ENCODE results near the gene PIEZO1. TPM values are rescaled to one million over a fixed set of nuclear protein-coding genes. Genes with fewer than 3 reads are reported as not detected.
A peak's percentile ranks its signal among the peaks of the same experiment; 100 is the strongest.

PIEZO1 gene
- total RNA-seq, 2 donors from 2014 or later: 55.7 to 128 TPM

GRCh38 chr16:88730632-88731607 is 54.1 kb downstream of the PIEZO1 start:
- ATAC-seq: no peak
- Mint-ChIP-seq H3K27ac (peak overlapping the region in 1 of 2 donors; percentile 57), H3K9me3 (no peaks in the 10 kb centered on the region), H3K36me3 (peaks cover 0 to 4% of the 10 kb centered on the region in 2 donors)
- no peak for DNase-seq (ENCODE audit: low spot score in 2 of 2)

DNA sequence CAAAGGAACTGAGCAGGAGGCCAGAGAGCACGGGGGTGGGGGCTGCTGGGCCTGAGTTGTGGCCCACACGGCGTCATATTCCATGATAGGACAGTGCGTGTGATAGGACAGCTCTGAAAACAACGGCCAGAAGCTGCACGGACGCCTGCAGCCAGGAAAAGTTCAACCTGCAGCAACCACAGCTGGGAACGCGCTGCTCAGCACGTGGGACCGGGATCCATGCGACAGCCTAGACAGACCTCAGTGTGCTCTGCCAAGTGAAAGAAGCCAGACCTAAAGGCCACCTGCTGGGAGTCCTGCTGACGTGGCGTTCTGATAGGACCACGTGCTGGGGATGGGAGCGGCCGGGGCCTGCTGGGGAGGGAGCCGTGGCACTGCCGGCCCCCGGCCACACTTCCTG is 57.1 kb downstream of the PIEZO1 start:
- no peak for DNase-seq (ENCODE audit: low spot score in 2 of 2)
- H3K9me3 Mint-ChIP-seq: no peaks in the 10 kb centered on the region
- peak overlapping the region in 1 of 2 donors; percentile 22 for H3K27ac Mint-ChIP-seq
- ATAC-seq: no peak
- peaks cover 0 to 4% of the 10 kb centered on the region in 2 donors for H3K36me3 Mint-ChIP-seq

GRCh38 chr16:88726981-88727380 is 58.0 kb downstream of the PIEZO1 start:
- no peak for ATAC-seq
- no peak overlapping the region for H3K27ac Mint-ChIP-seq
- DNase-seq (ENCODE audit: low spot score in 2 of 2): no peak
- H3K36me3 Mint-ChIP-seq: peaks cover 0 to 4% of the 10 kb centered on the region in 2 donors
- no peaks in the 10 kb centered on the region for H3K9me3 Mint-ChIP-seq

DNA sequence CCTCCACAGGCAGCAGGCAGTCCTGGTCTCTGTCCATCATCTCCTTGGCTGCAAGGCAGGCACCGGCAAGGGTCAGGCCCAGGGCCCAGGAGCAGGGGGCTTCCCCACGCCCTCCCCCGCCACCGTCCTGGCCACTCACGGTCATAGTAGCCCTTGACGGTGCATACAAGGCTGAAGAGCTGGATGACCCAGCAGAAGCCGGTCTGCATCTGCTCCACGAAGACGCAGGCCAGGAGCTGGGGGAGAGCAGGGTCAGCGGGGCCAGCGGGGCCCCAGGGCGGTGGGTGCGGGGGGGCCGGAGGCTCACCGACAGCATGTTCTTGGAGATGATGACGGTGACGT is 58.6 kb downstream of the PIEZO1 start:
- DNase-seq (ENCODE audit: low spot score in 2 of 2) (no peak), ATAC-seq (no peak)
- Mint-ChIP-seq H3K9me3 (no peaks in the 10 kb centered on the region), H3K36me3 (peaks cover 0 to 4% of the 10 kb centered on the region in 2 donors), H3K27ac (no peak overlapping the region)

- H3K27ac Mint-ChIP-seq: no peak overlapping the region
- DNase-seq (ENCODE audit: low spot score in 2 of 2) (no peak), ATAC-seq (peak in 1 of 2 donors; percentile 8)
- H3K36me3 Mint-ChIP-seq: no peaks in the 10 kb centered on the region
- no peaks in the 10 kb centered on the region for H3K9me3 Mint-ChIP-seq
Measured at GRCh38 chr16:88725609-88726407, 59.2 kb downstream of the PIEZO1 start.

- Mint-ChIP-seq H3K9me3 (no peaks in the 10 kb centered on the region), H3K36me3 (no peaks in the 10 kb centered on the region), H3K27ac (peak overlapping the region in 1 of 2 donors; percentile 15)
- peak in 1 of 2 donors; percentile 21 for ATAC-seq
- DNase-seq (ENCODE audit: low spot score in 2 of 2): no peak
Measured at GRCh38 chr16:88724855-88725555, 60.0 kb downstream of the PIEZO1 start.

DNA sequence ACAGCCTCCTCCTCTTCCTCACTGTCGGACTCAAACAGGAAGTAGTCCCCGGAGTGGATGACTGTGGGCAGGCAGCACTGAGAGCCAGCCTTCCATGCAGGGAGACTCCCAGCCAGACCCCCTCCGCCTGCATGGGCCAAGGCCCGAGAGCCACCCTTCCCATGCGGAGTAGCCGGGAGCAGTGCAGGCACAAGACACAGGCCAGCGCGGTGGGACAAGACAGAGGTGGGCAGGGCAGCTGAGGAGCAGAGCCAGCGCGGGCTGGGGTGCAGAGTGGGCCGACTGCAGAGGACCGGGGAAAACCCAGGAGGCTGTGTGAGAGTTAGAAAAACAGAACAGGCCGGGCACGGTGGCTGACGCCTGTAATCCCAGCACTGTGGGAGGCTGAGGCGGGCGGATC is 61.1 kb downstream of the PIEZO1 start:
- no peak for ATAC-seq
- H3K9me3 Mint-ChIP-seq: no peaks in the 10 kb centered on the region
- no peaks in the 10 kb centered on the region for H3K36me3 Mint-ChIP-seq

GRCh38 chr16:88723507-88723887 is 61.5 kb downstream of the PIEZO1 start:
- DNase-seq (ENCODE audit: low spot score in 2 of 2): no peak
- Mint-ChIP-seq H3K27ac (no peak overlapping the region), H3K36me3 (no peaks in the 10 kb centered on the region), H3K9me3 (no peaks in the 10 kb centered on the region)
- no peak for ATAC-seq

More for the DNA sequence above, 61.1 kb downstream of the PIEZO1 start:
- no peak overlapping the region for H3K27ac Mint-ChIP-seq
- DNase-seq (ENCODE audit: low spot score in 2 of 2): no peak

GRCh38 chr16:88722784-88723506 is 62.1 kb downstream of the PIEZO1 start:
- H3K9me3 Mint-ChIP-seq: no peaks in the 10 kb centered on the region
- DNase-seq (ENCODE audit: low spot score in 2 of 2) (no peak), ATAC-seq (no peak)
- H3K27ac Mint-ChIP-seq: no peak overlapping the region
- no peaks in the 10 kb centered on the region for H3K36me3 Mint-ChIP-seq

- Mint-ChIP-seq H3K36me3 (peaks cover 0 to 3% of the 10 kb centered on the region in 2 donors), H3K27ac (no peak overlapping the region)
- DNase-seq (ENCODE audit: low spot score in 2 of 2): no peak
Measured at GRCh38 chr16:88721815-88722755, 62.9 kb downstream of the PIEZO1 start.

DNA sequence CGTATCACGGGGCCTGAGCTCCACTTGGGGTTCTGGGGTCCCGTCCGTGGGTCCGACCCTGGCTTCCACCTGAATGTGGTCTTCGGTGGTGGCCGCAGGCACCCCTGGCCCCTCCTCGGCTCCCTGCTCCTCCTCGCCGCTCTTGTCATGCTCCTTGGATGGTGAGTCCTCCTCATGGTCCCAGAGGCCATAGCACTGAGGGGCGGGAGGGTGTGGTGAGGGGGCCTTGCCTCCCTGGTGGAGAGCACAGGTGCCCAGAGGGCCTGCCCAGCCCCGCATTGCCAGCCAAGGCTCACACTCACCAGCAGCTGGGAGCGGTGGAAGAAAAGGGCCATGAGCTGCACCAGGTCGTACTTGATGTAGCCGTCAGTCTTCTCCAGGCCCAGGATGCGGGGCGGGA is 63.8 kb downstream of the PIEZO1 start:
- H3K27ac Mint-ChIP-seq: no peak overlapping the region
- H3K36me3 Mint-ChIP-seq: peaks cover 0 to 6% of the 10 kb centered on the region in 2 donors
- DNase-seq (ENCODE audit: low spot score in 2 of 2) (no peak), ATAC-seq (no peak)
- no peaks in the 10 kb centered on the region for H3K9me3 Mint-ChIP-seq

More at GRCh38 chr16:88721815-88722755, 62.9 kb downstream of the PIEZO1 start:
- no peak for ATAC-seq
- no peaks in the 10 kb centered on the region for H3K9me3 Mint-ChIP-seq

DNA sequence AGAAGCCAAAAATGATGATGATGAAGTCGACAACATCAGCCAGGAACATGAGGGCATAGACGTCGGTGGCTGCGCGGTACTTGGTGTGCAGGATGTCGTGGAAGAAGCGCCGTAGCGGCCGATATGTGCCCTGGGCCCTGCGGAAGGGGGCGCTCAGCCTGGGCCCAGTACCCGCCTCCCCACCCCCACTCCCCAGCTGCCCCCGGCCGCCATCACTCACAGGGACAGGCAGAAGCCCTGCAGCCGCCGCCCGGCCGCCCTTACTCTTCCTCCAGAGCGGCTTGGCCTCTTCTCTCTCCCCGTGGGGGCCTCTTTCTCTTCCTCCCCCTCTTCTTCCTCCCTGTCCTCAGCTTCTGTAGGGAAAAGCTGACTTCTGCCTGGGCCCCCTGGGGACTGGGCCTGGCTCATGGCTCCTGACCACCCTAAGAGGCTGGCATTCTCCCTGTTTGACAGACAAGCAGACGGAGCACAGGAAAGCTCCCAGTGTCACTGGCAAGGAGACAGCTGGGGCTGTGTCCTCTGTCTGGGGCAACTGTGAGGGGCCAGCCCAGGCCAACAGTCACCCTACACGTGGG is 64.5 kb downstream of the PIEZO1 start:
- DNase-seq (ENCODE audit: low spot score in 2 of 2) (no peak), ATAC-seq (no peak)
- H3K27ac Mint-ChIP-seq: peak overlapping the region in 1 of 2 donors; percentile 88
- H3K36me3 Mint-ChIP-seq: peaks cover 0 to 6% of the 10 kb centered on the region in 2 donors
- H3K9me3 Mint-ChIP-seq: no peaks in the 10 kb centered on the region

DNA sequence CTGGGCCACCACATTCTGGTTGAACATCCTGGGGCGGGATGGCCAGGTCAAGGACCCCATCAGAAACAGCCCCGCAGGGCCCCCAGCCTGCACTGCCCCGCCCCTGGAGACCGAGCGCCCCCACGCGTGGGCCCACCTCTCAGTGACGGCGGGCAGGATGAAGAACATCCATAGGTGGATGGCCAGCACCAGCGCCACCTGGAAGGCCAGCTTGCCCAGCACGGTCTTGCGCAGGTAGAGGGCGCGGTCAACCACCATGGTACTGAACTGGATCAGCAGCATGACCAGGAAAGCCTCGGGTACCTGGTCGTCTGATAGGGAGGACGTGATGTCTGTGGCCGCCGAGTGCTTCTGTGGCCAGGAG is 65.1 kb downstream of the PIEZO1 start:
- no peak for ATAC-seq

DNA sequence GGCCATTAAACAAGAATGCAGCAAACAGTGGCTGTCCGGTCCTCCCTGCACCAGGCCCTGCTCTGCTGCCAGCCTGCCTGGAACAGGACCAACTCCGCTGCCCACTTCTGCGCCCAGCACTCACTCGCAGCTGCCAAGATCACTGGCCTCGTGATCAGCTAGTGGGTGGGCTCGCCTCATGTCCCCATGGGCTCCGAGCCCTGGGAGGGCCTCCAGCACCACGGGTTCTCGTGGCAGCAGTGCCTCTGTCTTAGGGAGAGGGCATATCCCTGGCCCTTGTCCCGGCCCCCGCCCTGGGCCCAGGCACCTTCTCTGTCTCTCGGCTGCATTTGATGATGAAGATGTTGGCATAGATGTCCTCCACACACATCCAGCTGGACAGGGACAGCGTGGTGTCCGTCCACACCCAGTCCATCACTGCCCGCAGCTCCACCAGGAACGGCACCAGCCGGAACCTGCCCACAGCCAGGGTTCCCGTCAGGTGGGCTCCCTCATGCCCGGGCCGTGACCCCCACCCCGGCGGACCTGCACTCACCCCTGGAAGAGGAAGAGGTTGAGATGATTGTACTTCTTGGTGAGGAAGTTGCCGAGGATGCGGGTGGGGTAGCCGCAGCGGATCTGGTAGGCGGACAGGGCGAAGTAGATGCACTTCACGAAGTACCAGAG is 65.6 kb downstream of the PIEZO1 start:
- Mint-ChIP-seq H3K36me3 (peaks cover 0 to 6% of the 10 kb centered on the region in 2 donors), H3K9me3 (no peaks in the 10 kb centered on the region), H3K27ac (peak overlapping the region in 1 of 2 donors; percentile 36)
- ATAC-seq (no peak), DNase-seq (ENCODE audit: low spot score in 2 of 2) (no peak)

More for the DNA sequence above, 65.1 kb downstream of the PIEZO1 start:
- no peak for DNase-seq (ENCODE audit: low spot score in 2 of 2)
- Mint-ChIP-seq H3K36me3 (peaks cover 0 to 6% of the 10 kb centered on the region in 2 donors), H3K27ac (no peak overlapping the region), H3K9me3 (no peaks in the 10 kb centered on the region)
